ENCODE results near the gene CYP8B1.
A peak's percentile ranks its signal among the peaks of the same experiment; 100 is the strongest.

Gene CYP8B1

GRCh38 chr3:42855547-42856380 lies 19.9 kb downstream of the CYP8B1 start:
- Histone ChIP-seq H3K79me2 (ENCODE audit: control insufficient read depth, insufficient read depth, low read length, poor library complexity) (no peaks in the 10 kb centered on the region), H3K79me1 (ENCODE audit: low read length) (no peaks in the 10 kb centered on the region), H3K23ac (ENCODE audit: low read length) (no peak overlapping the region), H2BK120ac (ENCODE audit: insufficient read depth, low read length, poor library complexity) (no peak overlapping the region), H3K4me3 (ENCODE audit: low read depth, low read length) (no peak overlapping the region), H3K9ac (ENCODE audit: low read length) (no peak overlapping the region), H3K27ac (ENCODE audit: low read depth, low read length) (no peak overlapping the region), H4K12ac (ENCODE audit: low read depth, low read length) (no peak overlapping the region), H3K4me1 (ENCODE audit: control insufficient read depth in 1 of 2, insufficient read depth in 2 of 2, low read length in 2 of 2) (peaks cover 5 to 7% of the 10 kb centered on the region in 2 experiments), H3K4me2 (ENCODE audit: low read length) (no peak overlapping the region), H2AFZ (ENCODE audit: insufficient read depth, low read length, poor library complexity) (no peak overlapping the region), H3K27me3 (ENCODE audit: insufficient read depth, low read length) (no peaks in the 10 kb centered on the region), H3K9me3 (ENCODE audit: insufficient read depth, low read depth, low read length) (no peaks in the 10 kb centered on the region), H3K14ac (ENCODE audit: low read length) (no peak overlapping the region), H2BK12ac (ENCODE audit: low read length) (no peak overlapping the region), H4K91ac (ENCODE audit: low read depth, low read length) (no peak overlapping the region), H2AK5ac (ENCODE audit: low read length) (no peak overlapping the region), H2BK5ac (ENCODE audit: low read depth, low read length, poor library complexity) (no peak overlapping the region), H4K8ac (ENCODE audit: low read depth, low read length) (no peak overlapping the region), H3K18ac (ENCODE audit: low read length) (no peak overlapping the region), H3K36me3 (ENCODE audit: control insufficient read depth in 1 of 2, insufficient read depth in 2 of 2, low read length in 2 of 2) (peaks cover 0 to 8% of the 10 kb centered on the region in 2 experiments), H3K4ac (ENCODE audit: low read depth, low read length) (no peak overlapping the region)
- no peak for DNase-seq
- no CpG with 5 or more reads among the region's 4 CpGs for WGBS (ENCODE audit: extremely low coverage, insufficient coverage, insufficient read length)

- Histone ChIP-seq H3K9ac (ENCODE audit: low read length) (no peak overlapping the region), H3K27ac (ENCODE audit: low read depth, low read length) (no peak overlapping the region), H2AFZ (ENCODE audit: insufficient read depth, low read length, poor library complexity) (no peak overlapping the region), H4K12ac (ENCODE audit: low read depth, low read length) (no peak overlapping the region), H2AK5ac (ENCODE audit: low read length) (no peak overlapping the region), H3K36me3 (ENCODE audit: control insufficient read depth in 1 of 2, insufficient read depth in 2 of 2, low read length in 2 of 2) (peaks cover 0 to 8% of the 10 kb centered on the region in 2 experiments), H3K18ac (ENCODE audit: low read length) (no peak overlapping the region), H3K4me1 (ENCODE audit: control insufficient read depth in 1 of 2, insufficient read depth in 2 of 2, low read length in 2 of 2) (peaks cover 5 to 9% of the 10 kb centered on the region in 2 experiments), H2BK12ac (ENCODE audit: low read length) (no peak overlapping the region), H4K91ac (ENCODE audit: low read depth, low read length) (no peak overlapping the region), H4K8ac (ENCODE audit: low read depth, low read length) (no peak overlapping the region), H2BK120ac (ENCODE audit: insufficient read depth, low read length, poor library complexity) (no peak overlapping the region), H2BK5ac (ENCODE audit: low read depth, low read length, poor library complexity) (no peak overlapping the region), H3K79me1 (ENCODE audit: low read length) (no peaks in the 10 kb centered on the region), H3K27me3 (ENCODE audit: insufficient read depth, low read length) (no peaks in the 10 kb centered on the region), H3K9me3 (ENCODE audit: insufficient read depth, low read depth, low read length) (no peaks in the 10 kb centered on the region), H3K79me2 (ENCODE audit: control insufficient read depth, insufficient read depth, low read length, poor library complexity) (no peaks in the 10 kb centered on the region), H3K4ac (ENCODE audit: low read depth, low read length) (no peak overlapping the region), H3K4me3 (ENCODE audit: low read depth, low read length) (no peak overlapping the region), H3K4me2 (ENCODE audit: low read length) (no peak overlapping the region), H3K23ac (ENCODE audit: low read length) (no peak overlapping the region), H3K14ac (ENCODE audit: low read length) (no peak overlapping the region)
- DNase-seq, result no peak
Measured at GRCh38 chr3:42855219-42855546, 20.5 kb downstream of the CYP8B1 start.

GRCh38 chr3:42853739-42854302 lies 21.9 kb downstream of the CYP8B1 start:
- DNase-seq, result no peak
- Histone ChIP-seq H3K18ac (ENCODE audit: low read length) (no peak overlapping the region), H4K91ac (ENCODE audit: low read depth, low read length) (peak overlapping the region; percentile 16), H3K14ac (ENCODE audit: low read length) (no peak overlapping the region), H3K9me3 (ENCODE audit: insufficient read depth, low read depth, low read length) (no peaks in the 10 kb centered on the region), H3K23ac (ENCODE audit: low read length) (no peak overlapping the region), H2BK5ac (ENCODE audit: low read depth, low read length, poor library complexity) (no peak overlapping the region), H2BK12ac (ENCODE audit: low read length) (peak overlapping the region; percentile 43), H3K27me3 (ENCODE audit: insufficient read depth, low read length) (no peaks in the 10 kb centered on the region), H3K4me2 (ENCODE audit: low read length) (no peak overlapping the region), H2BK120ac (ENCODE audit: insufficient read depth, low read length, poor library complexity) (no peak overlapping the region), H3K79me2 (ENCODE audit: control insufficient read depth, insufficient read depth, low read length, poor library complexity) (no peaks in the 10 kb centered on the region), H3K36me3 (ENCODE audit: control insufficient read depth in 1 of 2, insufficient read depth in 2 of 2, low read length in 2 of 2) (peaks cover 0 to 8% of the 10 kb centered on the region in 2 experiments), H2AK5ac (ENCODE audit: low read length) (no peak overlapping the region), H4K12ac (ENCODE audit: low read depth, low read length) (no peak overlapping the region), H2AFZ (ENCODE audit: insufficient read depth, low read length, poor library complexity) (no peak overlapping the region), H3K79me1 (ENCODE audit: low read length) (no peaks in the 10 kb centered on the region), H3K4ac (ENCODE audit: low read depth, low read length) (no peak overlapping the region), H3K4me3 (ENCODE audit: low read depth, low read length) (no peak overlapping the region), H4K8ac (ENCODE audit: low read depth, low read length) (no peak overlapping the region), H3K27ac (ENCODE audit: low read depth, low read length) (no peak overlapping the region), H3K4me1 (ENCODE audit: control insufficient read depth in 1 of 2, insufficient read depth in 2 of 2, low read length in 2 of 2) (peaks cover 5 to 9% of the 10 kb centered on the region in 2 experiments), H3K9ac (ENCODE audit: low read length) (no peak overlapping the region)
- WGBS (ENCODE audit: extremely low coverage, insufficient coverage, insufficient read length), result no CpG with 5 or more reads among the region's 4 CpGs

GRCh38 chr3:42853056-42853455 lies 22.6 kb downstream of the CYP8B1 start:
- Histone ChIP-seq H3K4me1 (ENCODE audit: control insufficient read depth in 1 of 2, insufficient read depth in 2 of 2, low read length in 2 of 2) (peaks cover 5 to 9% of the 10 kb centered on the region in 2 experiments), H3K4me3 (ENCODE audit: low read depth, low read length) (no peak overlapping the region), H3K36me3 (ENCODE audit: control insufficient read depth in 1 of 2, insufficient read depth in 2 of 2, low read length in 2 of 2) (peaks cover 0 to 7% of the 10 kb centered on the region in 2 experiments), H2BK120ac (ENCODE audit: insufficient read depth, low read length, poor library complexity) (no peak overlapping the region), H3K9ac (ENCODE audit: low read length) (no peak overlapping the region), H3K4me2 (ENCODE audit: low read length) (no peak overlapping the region), H2BK12ac (ENCODE audit: low read length) (peak overlapping the region; percentile 38), H3K27ac (ENCODE audit: low read depth, low read length) (peak overlapping the region; percentile 22), H3K18ac (ENCODE audit: low read length) (peak overlapping the region; percentile 50), H4K91ac (ENCODE audit: low read depth, low read length) (no peak overlapping the region), H2AK5ac (ENCODE audit: low read length) (no peak overlapping the region), H2AFZ (ENCODE audit: insufficient read depth, low read length, poor library complexity) (no peak overlapping the region), H4K8ac (ENCODE audit: low read depth, low read length) (no peak overlapping the region), H3K14ac (ENCODE audit: low read length) (no peak overlapping the region), H3K79me1 (ENCODE audit: low read length) (no peaks in the 10 kb centered on the region), H4K12ac (ENCODE audit: low read depth, low read length) (no peak overlapping the region), H3K4ac (ENCODE audit: low read depth, low read length) (no peak overlapping the region), H3K23ac (ENCODE audit: low read length) (no peak overlapping the region), H2BK5ac (ENCODE audit: low read depth, low read length, poor library complexity) (no peak overlapping the region), H3K27me3 (ENCODE audit: insufficient read depth, low read length) (no peaks in the 10 kb centered on the region), H3K9me3 (ENCODE audit: insufficient read depth, low read depth, low read length) (no peaks in the 10 kb centered on the region), H3K79me2 (ENCODE audit: control insufficient read depth, insufficient read depth, low read length, poor library complexity) (no peaks in the 10 kb centered on the region)
- DNase-seq, result no peak
- no CpG with 5 or more reads among the region's 1 CpG for WGBS (ENCODE audit: extremely low coverage, insufficient coverage, insufficient read length)

All from trophoblast cell (in vitro differentiated cells and primary cell).